Measurements from ENCODE around the gene NPSR1.
"Not testable (repeated sequence)": the region's sequence is repeated elsewhere in the genome, so short reads cannot be mapped to it uniquely, and the experiment has no call there.

NPSR1 gene

GRCh38 chr7:34867341-34867740 is 209.3 kb downstream of the NPSR1 start:
- in situ Hi-C loops (cut with MboI; ENCODE audit: low sequenced_read_pairs): not testable (repeated sequence)

GRCh38 chr7:34868602-34869001 is 210.6 kb downstream of the NPSR1 start:
- in situ Hi-C loops (cut with MboI; ENCODE audit: low sequenced_read_pairs): not testable (repeated sequence)

GRCh38 chr7:34869057-34869456 is 211.0 kb downstream of the NPSR1 start:
- in situ Hi-C loops (cut with MboI; ENCODE audit: low sequenced_read_pairs): no loop called here

- in situ Hi-C loops (cut with MboI; ENCODE audit: low sequenced_read_pairs): not testable (repeated sequence)
These were observed 212.0 kb downstream of the NPSR1 start for GRCh38 chr7:34870041-34870440.

GRCh38 chr7:34874329-34874728 is 216.3 kb downstream of the NPSR1 start:
- in situ Hi-C loops (cut with MboI; ENCODE audit: low sequenced_read_pairs): not testable (repeated sequence)

- in situ Hi-C loops (cut with MboI; ENCODE audit: low sequenced_read_pairs): no loop called here
These were observed 217.5 kb downstream of the NPSR1 start for GRCh38 chr7:34875481-34875880.

GRCh38 chr7:34878944-34879735 is 221.1 kb downstream of the NPSR1 start:
- in situ Hi-C loops (cut with MboI; ENCODE audit: low sequenced_read_pairs): not testable (repeated sequence)

GRCh38 chr7:34879871-34880270 is 221.9 kb downstream of the NPSR1 start:
- in situ Hi-C loops (cut with MboI; ENCODE audit: low sequenced_read_pairs): no loop called here

GRCh38 chr7:34883855-34884254 is 225.8 kb downstream of the NPSR1 start:
- in situ Hi-C loops (cut with MboI; ENCODE audit: low sequenced_read_pairs): not testable (repeated sequence)

- in situ Hi-C loops (cut with MboI; ENCODE audit: low sequenced_read_pairs): no loop called here
These were observed 228.8 kb downstream of the NPSR1 start for GRCh38 chr7:34886856-34887255.

- in situ Hi-C loops (cut with MboI; ENCODE audit: low sequenced_read_pairs): no loop called here
These were observed 231.9 kb downstream of the NPSR1 start for GRCh38 chr7:34889951-34890350.

- in situ Hi-C loops (cut with MboI; ENCODE audit: low sequenced_read_pairs): no loop called here
These were observed 237.2 kb downstream of the NPSR1 start for GRCh38 chr7:34895202-34895601.
